HepG2 (cell line): ENCODE results near the gene OR11G2.

Experiments used
- CHCHD3 ChIP-seq: sonication (generic); formaldehyde crosslinking; IDR thresholded peaks from 2 replicates; pipeline ENCODE4 v1.8.0; 2022; ENCODE audit warnings: mild to moderate bottlenecking, missing genetic modification reagents, moderate library complexity
- DR1 ChIP-seq: sonication (generic); formaldehyde crosslinking; IDR thresholded peaks from 2 replicates; pipeline ENCODE4 v1.8.0; 2021; ENCODE audit warnings: mild to moderate bottlenecking, missing genetic modification reagents, inconsistent platforms
- GABPA ChIP-seq, 2 experiments: IDR thresholded peaks; 2 replicates each; pipeline ENCODE4 v1.6.1; 2011 to 2016; ENCODE audit warnings: low read depth in 2 of 2, low read length in 1 of 2, missing biosample characterization in 1 of 2, missing genetic modification characterization in 1 of 2
- GZF1 ChIP-seq: sonication (generic); formaldehyde crosslinking; IDR thresholded peaks from 2 replicates; pipeline ENCODE4 v1.5.1; 2020; ENCODE audit warnings: mild to moderate bottlenecking, missing genetic modification reagents
- JUND ChIP-seq: sonication (generic); formaldehyde crosslinking; IDR thresholded peaks from 2 replicates; pipeline ENCODE4 v1.8.0; 2022; ENCODE audit warnings: mild to moderate bottlenecking, missing genetic modification reagents
- KDM5B ChIP-seq: sonication (generic); formaldehyde crosslinking; IDR thresholded peaks from 2 replicates; pipeline ENCODE4 v1.4.0; 2020; ENCODE audit warnings: missing genetic modification reagents, mild to moderate bottlenecking, borderline replicate concordance
- MAFK ChIP-seq, 2 experiments: IDR thresholded peaks in 1 of 2; conservative IDR thresholded peaks in 1 of 2; 2 replicates each; pipeline ENCODE4 v1.6.1; 2011; ENCODE audit warnings: improper control_type of control experiment in 2 of 2, low read length in 2 of 2
- TF ChIP-seq, protein P1 (sequence below): sonication (generic); formaldehyde crosslinking; IDR thresholded peaks from 2 replicates; pipeline ENCODE4 v1.5.0; 2020; ENCODE audit warnings: mild to moderate bottlenecking, missing genetic modification reagents, moderate library complexity
- TF ChIP-seq, protein P2 (sequence below), 2 experiments: IDR thresholded peaks; 2 replicates each; pipeline ENCODE4 v1.6.1; 2011 to 2012; ENCODE audit warnings: low read length in 2 of 2, borderline replicate concordance in 1 of 2, low read depth in 1 of 2, mild to moderate bottlenecking in 1 of 2, moderate library complexity in 1 of 2
- TF ChIP-seq, protein P3 (sequence below): sonication (generic); formaldehyde crosslinking; IDR thresholded peaks from 2 replicates; pipeline ENCODE4 v1.8.0; 2022; ENCODE audit warnings: low read depth, missing genetic modification reagents

DNA sequence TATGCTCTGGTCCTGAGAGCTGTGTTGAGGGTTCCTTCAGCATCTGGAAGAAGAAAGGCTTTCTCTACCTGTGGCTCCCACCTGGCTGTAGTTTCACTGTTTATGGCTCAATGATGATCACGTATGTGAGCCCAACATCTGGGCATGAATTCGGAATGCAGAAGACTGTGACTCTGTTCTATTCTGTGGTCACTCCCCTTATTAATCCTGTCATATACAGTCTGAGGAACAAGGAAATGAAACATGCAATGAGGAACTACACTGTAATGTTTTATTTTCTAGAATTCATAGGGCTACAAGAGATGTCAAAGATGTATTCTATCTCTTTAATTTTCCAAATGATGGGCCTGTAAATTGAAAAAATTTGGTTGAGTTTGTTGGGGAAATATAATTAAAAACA lies 10.8 kb upstream of the OR11G2 start:
- TF ChIP-seq, protein P1, sequence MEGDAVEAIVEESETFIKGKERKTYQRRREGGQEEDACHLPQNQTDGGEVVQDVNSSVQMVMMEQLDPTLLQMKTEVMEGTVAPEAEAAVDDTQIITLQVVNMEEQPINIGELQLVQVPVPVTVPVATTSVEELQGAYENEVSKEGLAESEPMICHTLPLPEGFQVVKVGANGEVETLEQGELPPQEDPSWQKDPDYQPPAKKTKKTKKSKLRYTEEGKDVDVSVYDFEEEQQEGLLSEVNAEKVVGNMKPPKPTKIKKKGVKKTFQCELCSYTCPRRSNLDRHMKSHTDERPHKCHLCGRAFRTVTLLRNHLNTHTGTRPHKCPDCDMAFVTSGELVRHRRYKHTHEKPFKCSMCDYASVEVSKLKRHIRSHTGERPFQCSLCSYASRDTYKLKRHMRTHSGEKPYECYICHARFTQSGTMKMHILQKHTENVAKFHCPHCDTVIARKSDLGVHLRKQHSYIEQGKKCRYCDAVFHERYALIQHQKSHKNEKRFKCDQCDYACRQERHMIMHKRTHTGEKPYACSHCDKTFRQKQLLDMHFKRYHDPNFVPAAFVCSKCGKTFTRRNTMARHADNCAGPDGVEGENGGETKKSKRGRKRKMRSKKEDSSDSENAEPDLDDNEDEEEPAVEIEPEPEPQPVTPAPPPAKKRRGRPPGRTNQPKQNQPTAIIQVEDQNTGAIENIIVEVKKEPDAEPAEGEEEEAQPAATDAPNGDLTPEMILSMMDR (CRISPR knock-in tag) = no peak
- no peak for TF ChIP-seq CHCHD3 (CRISPR knock-in tag)
- TF ChIP-seq JUND (CRISPR knock-in tag) = no peak
- TF ChIP-seq KDM5B (CRISPR knock-in tag) = no peak
- no peak for TF ChIP-seq GABPA (IDR thresholded peaks at IDR 0.05; ENCODE audit: low read depth, low read length)
- no peak for TF ChIP-seq GABPA (CRISPR knock-in tag; IDR thresholded peaks at IDR 0.05; ENCODE audit: low read depth)
- TF ChIP-seq, protein P2, sequence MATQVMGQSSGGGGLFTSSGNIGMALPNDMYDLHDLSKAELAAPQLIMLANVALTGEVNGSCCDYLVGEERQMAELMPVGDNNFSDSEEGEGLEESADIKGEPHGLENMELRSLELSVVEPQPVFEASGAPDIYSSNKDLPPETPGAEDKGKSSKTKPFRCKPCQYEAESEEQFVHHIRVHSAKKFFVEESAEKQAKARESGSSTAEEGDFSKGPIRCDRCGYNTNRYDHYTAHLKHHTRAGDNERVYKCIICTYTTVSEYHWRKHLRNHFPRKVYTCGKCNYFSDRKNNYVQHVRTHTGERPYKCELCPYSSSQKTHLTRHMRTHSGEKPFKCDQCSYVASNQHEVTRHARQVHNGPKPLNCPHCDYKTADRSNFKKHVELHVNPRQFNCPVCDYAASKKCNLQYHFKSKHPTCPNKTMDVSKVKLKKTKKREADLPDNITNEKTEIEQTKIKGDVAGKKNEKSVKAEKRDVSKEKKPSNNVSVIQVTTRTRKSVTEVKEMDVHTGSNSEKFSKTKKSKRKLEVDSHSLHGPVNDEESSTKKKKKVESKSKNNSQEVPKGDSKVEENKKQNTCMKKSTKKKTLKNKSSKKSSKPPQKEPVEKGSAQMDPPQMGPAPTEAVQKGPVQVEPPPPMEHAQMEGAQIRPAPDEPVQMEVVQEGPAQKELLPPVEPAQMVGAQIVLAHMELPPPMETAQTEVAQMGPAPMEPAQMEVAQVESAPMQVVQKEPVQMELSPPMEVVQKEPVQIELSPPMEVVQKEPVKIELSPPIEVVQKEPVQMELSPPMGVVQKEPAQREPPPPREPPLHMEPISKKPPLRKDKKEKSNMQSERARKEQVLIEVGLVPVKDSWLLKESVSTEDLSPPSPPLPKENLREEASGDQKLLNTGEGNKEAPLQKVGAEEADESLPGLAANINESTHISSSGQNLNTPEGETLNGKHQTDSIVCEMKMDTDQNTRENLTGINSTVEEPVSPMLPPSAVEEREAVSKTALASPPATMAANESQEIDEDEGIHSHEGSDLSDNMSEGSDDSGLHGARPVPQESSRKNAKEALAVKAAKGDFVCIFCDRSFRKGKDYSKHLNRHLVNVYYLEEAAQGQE (IDR thresholded peaks at IDR 0.05; ENCODE audit: borderline replicate concordance in 1 of 2, low read depth in 1 of 2, low read length in 2 of 2) = no peak
- no peak for TF ChIP-seq DR1 (CRISPR knock-in tag)
- TF ChIP-seq MAFK (conservative IDR thresholded peaks at IDR 0.05 in 1 of 2, IDR thresholded peaks at IDR 0.05 in 1 of 2; ENCODE audit: low read length in 2 of 2) = no peak
- TF ChIP-seq, protein P3, sequence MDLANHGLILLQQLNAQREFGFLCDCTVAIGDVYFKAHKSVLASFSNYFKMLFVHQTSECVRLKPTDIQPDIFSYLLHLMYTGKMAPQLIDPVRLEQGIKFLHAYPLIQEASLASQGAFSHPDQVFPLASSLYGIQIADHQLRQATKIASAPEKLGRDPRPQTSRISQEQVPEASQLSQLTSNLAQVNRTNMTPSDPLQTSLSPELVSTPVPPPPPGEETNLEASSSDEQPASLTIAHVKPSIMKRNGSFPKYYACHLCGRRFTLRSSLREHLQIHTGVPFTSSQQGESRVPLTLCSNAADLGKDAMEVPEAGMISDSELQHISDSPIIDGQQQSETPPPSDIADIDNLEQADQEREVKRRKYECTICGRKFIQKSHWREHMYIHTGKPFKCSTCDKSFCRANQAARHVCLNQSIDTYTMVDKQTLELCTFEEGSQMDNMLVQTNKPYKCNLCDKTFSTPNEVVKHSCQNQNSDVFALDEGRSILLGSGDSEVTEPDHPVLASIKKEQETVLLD (CRISPR knock-in tag) = no peak
- TF ChIP-seq GZF1 (CRISPR knock-in tag) = no peak
